Measurements from ENCODE around the gene KRT1. TPM values are rescaled to one million over a fixed set of nuclear protein-coding genes. Genes with fewer than 3 reads are reported as not detected.

The KRT1 gene
- total RNA-seq, 4 donors from 2014 or later = 4,815 to 9,656 (median 5,822) TPM

- H3K4me1 ChIP-seq = peaks cover 46% of the 10 kb centered on the region
- no peaks in the 10 kb centered on the region for H3K36me3 ChIP-seq
- no peaks in the 10 kb centered on the region for H3K27me3 ChIP-seq
- 38% methylated on average over 6 of the region's 6 CpGs for WGBS
- H3K27ac ChIP-seq = no peak overlapping the region
- TF ChIP-seq POLR2A (IDR thresholded peaks at IDR 0.05) (no peak), POLR2AphosphoS5 (IDR thresholded peaks at IDR 0.05) (no peak), EP300 (IDR thresholded peaks at IDR 0.05) (no peak), CTCF (IDR thresholded peaks at IDR 0.05) (no peak)
- no peak overlapping the region for H3K4me3 ChIP-seq
- DNase-seq (ENCODE audit: low spot score in 2 of 2) = no peak
- H3K9me3 ChIP-seq = no peaks in the 10 kb centered on the region
Observed at GRCh38 chr12:52655251-52655650, 25.0 kb downstream of the KRT1 start.

GRCh38 chr12:52651726-52652261 is 28.4 kb downstream of the KRT1 start, which contains the start of gene KRT2:
Gene KRT2 (minus strand): TSS chr12:52652211. CDS start chr12:52652142, 69 bp downstream.
- DNase-seq (ENCODE audit: low spot score in 2 of 2) = no peak
- no peak within 1 kb of the TSS for H3K4me3 ChIP-seq

GRCh38 chr12:52650520-52651081 is 29.6 kb downstream of the KRT1 start:
- WGBS = 27% methylated on average over 8 of the region's 12 CpGs
- H3K27ac ChIP-seq = peak overlapping the region; percentile 18
- DNase-seq (ENCODE audit: low spot score in 2 of 2) = no peak

More at GRCh38 chr12:52651726-52652261, 28.4 kb downstream of the KRT1 start, which contains the start of gene KRT2:
- TF ChIP-seq EP300 (IDR thresholded peaks at IDR 0.05) = no peak
- no peak for TF ChIP-seq POLR2AphosphoS5 (IDR thresholded peaks at IDR 0.05)
- TF ChIP-seq CTCF (IDR thresholded peaks at IDR 0.05) = no peak
- Histone ChIP-seq H3K27me3 (no peaks in the 10 kb centered on the region), H3K4me1 (peaks cover 38% of the 10 kb centered on the region), H3K27ac (no peak within 1 kb of the TSS), H3K9me3 (no peaks in the 10 kb centered on the region), H3K36me3 (no peaks in the 10 kb centered on the region)
- 89% methylated on average over 16 of the region's 16 CpGs for WGBS

GRCh38 chr12:52649066-52649465 is 31.1 kb downstream of the KRT1 start:
- no peak for DNase-seq (ENCODE audit: low spot score in 2 of 2)
- TF ChIP-seq POLR2AphosphoS5 (IDR thresholded peaks at IDR 0.05) = no peak
- no peak for TF ChIP-seq POLR2A (IDR thresholded peaks at IDR 0.05)
- TF ChIP-seq CTCF (IDR thresholded peaks at IDR 0.05) = no peak
- no peak for TF ChIP-seq EP300 (IDR thresholded peaks at IDR 0.05)
- Histone ChIP-seq H3K4me3 (no peak overlapping the region), H3K9me3 (no peaks in the 10 kb centered on the region), H3K4me1 (peaks cover 20% of the 10 kb centered on the region), H3K36me3 (no peaks in the 10 kb centered on the region), H3K27me3 (no peaks in the 10 kb centered on the region), H3K27ac (no peak overlapping the region)
- 86% methylated on average over 6 of the region's 6 CpGs for WGBS

More at GRCh38 chr12:52650520-52651081, 29.6 kb downstream of the KRT1 start:
- Histone ChIP-seq H3K27me3 (no peaks in the 10 kb centered on the region), H3K4me1 (peaks cover 30% of the 10 kb centered on the region), H3K36me3 (no peaks in the 10 kb centered on the region), H3K4me3 (peak overlapping the region; percentile 15), H3K9me3 (no peaks in the 10 kb centered on the region)
- TF ChIP-seq POLR2A (IDR thresholded peaks at IDR 0.05) = no peak
- TF ChIP-seq POLR2AphosphoS5 (IDR thresholded peaks at IDR 0.05) = no peak
- TF ChIP-seq CTCF (IDR thresholded peaks at IDR 0.05) = no peak
- TF ChIP-seq EP300 (IDR thresholded peaks at IDR 0.05) = no peak

GRCh38 chr12:52648012-52648550 is 32.1 kb downstream of the KRT1 start:
- no peak for DNase-seq (ENCODE audit: low spot score in 2 of 2)
- peaks cover 20% of the 10 kb centered on the region for H3K4me1 ChIP-seq
- no peak overlapping the region for H3K4me3 ChIP-seq
- TF ChIP-seq POLR2AphosphoS5 (IDR thresholded peaks at IDR 0.05) = no peak
- no peaks in the 10 kb centered on the region for H3K9me3 ChIP-seq
- 95% methylated on average over 8 of the region's 8 CpGs for WGBS
- H3K27me3 ChIP-seq = no peaks in the 10 kb centered on the region
- H3K36me3 ChIP-seq = no peaks in the 10 kb centered on the region
- H3K27ac ChIP-seq = no peak overlapping the region

Data from suprapubic skin (tissue), 4 donors.